Measurements from ENCODE around the gene TEKTIP1.

Gene TEKTIP1

GRCh38 chr19:3537438-3538240, 1.3 kb upstream of the TEKTIP1 start:
- no peak for DNase-seq (ENCODE audit: low read depth in 3 of 3)

GRCh38 chr19:3538258-3538929, 580 bp upstream of the TEKTIP1 start:
- no peak for DNase-seq (ENCODE audit: low read depth in 3 of 3)

- no peak for DNase-seq (ENCODE audit: low read depth in 3 of 3)
Measured at GRCh38 chr19:3539756-3540118, 763 bp downstream of the TEKTIP1 start.

- no peak for DNase-seq (ENCODE audit: low read depth in 3 of 3)
Measured at GRCh38 chr19:3543150-3544057, 4.4 kb downstream of the TEKTIP1 start.

- DNase-seq (ENCODE audit: low read depth in 3 of 3) = no peak
Measured at GRCh38 chr19:3544058-3544376, 5.0 kb downstream of the TEKTIP1 start.

- peak; percentile 58 to 71 (median 60) for DNase-seq (ENCODE audit: low read depth in 3 of 3)
Measured at GRCh38 chr19:3544742-3545668, 6.0 kb downstream of the TEKTIP1 start.

- DNase-seq (ENCODE audit: low read depth in 3 of 3) = no peak
Measured at GRCh38 chr19:3545669-3546034, 6.7 kb downstream of the TEKTIP1 start.

GRCh38 chr19:3546119-3546518, 7.1 kb downstream of the TEKTIP1 start:
- DNase-seq (ENCODE audit: low read depth in 3 of 3) = no peak

GRCh38 chr19:3547301-3547731, 8.3 kb downstream of the TEKTIP1 start:
- no peak for DNase-seq (ENCODE audit: low read depth in 3 of 3)

GRCh38 chr19:3547767-3548282, 8.9 kb downstream of the TEKTIP1 start:
- no peak for DNase-seq (ENCODE audit: low read depth in 3 of 3)

- DNase-seq (ENCODE audit: low read depth in 3 of 3) = no peak
Measured at GRCh38 chr19:3548606-3549005, 9.6 kb downstream of the TEKTIP1 start.

GRCh38 chr19:3549816-3550215, 10.8 kb downstream of the TEKTIP1 start:
- DNase-seq (ENCODE audit: low read depth in 3 of 3) = no peak

GRCh38 chr19:3550947-3551791, 12.2 kb downstream of the TEKTIP1 start:
- no peak for DNase-seq (ENCODE audit: low read depth in 3 of 3)

- no peak for DNase-seq (ENCODE audit: low read depth in 3 of 3)
Measured at GRCh38 chr19:3551792-3552095, 12.8 kb downstream of the TEKTIP1 start.

GRCh38 chr19:3554254-3555083, 15.5 kb downstream of the TEKTIP1 start:
- no peak for DNase-seq (ENCODE audit: low read depth in 3 of 3)

GRCh38 chr19:3555653-3556422, 16.9 kb downstream of the TEKTIP1 start:
- DNase-seq (ENCODE audit: low read depth in 3 of 3) = no peak

- no peak for DNase-seq (ENCODE audit: low read depth in 3 of 3)
Measured at GRCh38 chr19:3556423-3556977, 17.5 kb downstream of the TEKTIP1 start.

- DNase-seq (ENCODE audit: low read depth in 3 of 3) = peak; percentile 54 to 64 (median 60)
Measured at GRCh38 chr19:3556978-3557460, 18.0 kb downstream of the TEKTIP1 start.

All from stimulated activated CD4-positive, alpha-beta T cell treated with anti-CD3 and anti-CD28 coated beads, TNF-alpha, amount 100 ng/mL, for 4 hours (primary cell).